ENCODE results near the gene RASSF10. TPM values are rescaled to one million over a fixed set of nuclear protein-coding genes. Genes with fewer than 3 reads are reported as not detected.

RASSF10 gene
- total RNA-seq = not detected

DNA sequence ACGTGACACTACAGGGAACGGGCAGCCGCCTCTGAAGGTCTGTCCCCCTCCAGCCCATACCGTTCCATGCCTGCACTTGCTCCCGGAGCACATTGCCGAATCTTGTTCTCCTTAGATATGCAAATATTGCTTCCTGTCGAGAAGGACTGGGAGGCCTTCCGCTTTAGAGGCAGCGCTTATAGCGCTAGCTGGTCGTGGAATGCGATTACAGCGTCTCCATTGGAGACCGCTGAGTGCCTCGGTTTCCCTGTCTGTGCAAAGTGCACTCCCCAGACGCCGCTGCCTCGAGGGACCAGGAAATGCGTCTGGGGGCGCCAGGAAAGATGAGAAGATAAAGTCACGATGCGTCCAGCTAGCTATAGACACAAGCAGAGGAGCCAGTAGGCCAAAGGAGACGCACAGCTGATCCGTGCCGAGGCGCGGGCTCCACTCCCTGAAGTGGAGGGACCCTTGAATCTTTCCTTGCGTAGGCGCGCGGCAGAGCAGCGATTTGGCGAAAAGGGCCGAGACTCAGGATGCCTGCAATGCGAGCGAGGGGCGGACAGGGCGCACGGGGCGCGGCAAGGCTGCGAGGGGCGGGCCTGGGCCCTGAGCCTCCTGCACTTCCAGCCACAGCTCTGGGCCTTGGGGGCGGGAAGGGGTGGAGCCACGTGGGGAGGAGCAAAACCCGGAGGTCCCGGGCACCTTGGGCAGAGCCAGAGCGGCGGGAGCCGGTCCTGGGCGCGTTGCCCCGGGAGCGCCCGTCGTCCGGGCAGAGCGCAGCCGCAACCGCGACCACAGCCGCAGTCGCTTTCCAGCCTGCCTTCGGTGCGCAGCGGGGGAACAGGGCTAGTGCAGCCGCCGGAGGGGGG lies at the start of gene RASSF10:
Gene RASSF10 (plus strand): TSS at position 692 of the 851 bp plus-strand sequence. CDS start 261 bp downstream, outside the sequence.
- DNase-seq (ENCODE audit: low spot score) = no peak
- peak; percentile 61 to 68 for ATAC-seq
- peaks cover 0 to 4% of the 10 kb centered on the region in 2 donors for H3K4me1 Mint-ChIP-seq (ENCODE audit: low read depth in 2 of 2)
- peaks cover 47 to 74% of the 10 kb centered on the region in 2 donors for H3K27me3 Mint-ChIP-seq
- H3K36me3 Mint-ChIP-seq = no peaks in the 10 kb centered on the region
- H3K4me3 Mint-ChIP-seq = no peak within 1 kb of the TSS
- H3K27ac Mint-ChIP-seq = no peak within 1 kb of the TSS
- H3K9me3 Mint-ChIP-seq = no peaks in the 10 kb centered on the region

DNA sequence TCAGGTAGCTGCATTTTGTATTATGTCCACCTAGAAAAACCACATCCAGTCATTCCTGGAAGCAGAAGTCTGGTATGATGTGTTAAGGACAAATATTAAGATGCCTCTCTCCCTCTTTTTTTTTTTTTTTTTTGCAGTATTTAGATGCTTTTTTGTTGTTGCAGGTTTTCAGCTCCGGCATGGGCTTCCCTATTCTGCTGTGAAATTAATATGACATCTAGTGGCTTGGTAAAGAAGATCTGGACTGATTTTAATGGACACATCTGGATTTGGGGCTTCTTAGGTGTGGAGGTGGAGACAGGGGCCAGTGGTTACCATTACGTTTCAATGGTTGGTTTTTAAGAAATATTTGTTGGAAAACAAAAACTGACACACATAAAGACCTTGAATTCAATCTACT lies 47.5 kb upstream of the RASSF10 start:
- Mint-ChIP-seq H3K27me3 (peaks cover 28 to 29% of the 10 kb centered on the region in 2 donors), H3K4me3 (no peak overlapping the region), H3K27ac (no peak overlapping the region), H3K9me3 (no peaks in the 10 kb centered on the region), H3K4me1 (ENCODE audit: low read depth in 2 of 2) (no peaks in the 10 kb centered on the region), H3K36me3 (no peaks in the 10 kb centered on the region)
- DNase-seq (ENCODE audit: low spot score) (no peak), ATAC-seq (no peak)

GRCh38 chr11:12962306-12962705 lies 46.8 kb upstream of the RASSF10 start:
- Mint-ChIP-seq H3K27me3 (peaks cover 28 to 32% of the 10 kb centered on the region in 2 donors), H3K4me3 (no peak overlapping the region), H3K4me1 (ENCODE audit: low read depth in 2 of 2) (no peaks in the 10 kb centered on the region), H3K27ac (no peak overlapping the region), H3K36me3 (no peaks in the 10 kb centered on the region), H3K9me3 (no peaks in the 10 kb centered on the region)
- no peak for ATAC-seq
- DNase-seq (ENCODE audit: low spot score) = no peak

- Mint-ChIP-seq H3K36me3 (no peaks in the 10 kb centered on the region), H3K9me3 (no peaks in the 10 kb centered on the region), H3K27me3 (peaks cover 29 to 34% of the 10 kb centered on the region in 2 donors), H3K4me1 (ENCODE audit: low read depth in 2 of 2) (no peaks in the 10 kb centered on the region), H3K27ac (no peak overlapping the region), H3K4me3 (no peak overlapping the region)
- no peak for ATAC-seq
- DNase-seq (ENCODE audit: low spot score) = no peak
Measured at GRCh38 chr11:12963051-12963450, 46.1 kb upstream of the RASSF10 start.

- Mint-ChIP-seq H3K27ac (no peak overlapping the region), H3K4me1 (ENCODE audit: low read depth in 2 of 2) (no peaks in the 10 kb centered on the region), H3K4me3 (no peak overlapping the region), H3K9me3 (no peaks in the 10 kb centered on the region), H3K36me3 (no peaks in the 10 kb centered on the region), H3K27me3 (peaks cover 28 to 34% of the 10 kb centered on the region in 2 donors)
- ATAC-seq (peak; percentile 70 to 80), DNase-seq (ENCODE audit: low spot score) (peak; percentile 67)
Measured at GRCh38 chr11:12963792-12964536, 45.2 kb upstream of the RASSF10 start.

GRCh38 chr11:12964650-12965049 lies 44.5 kb upstream of the RASSF10 start:
- no peaks in the 10 kb centered on the region for H3K36me3 Mint-ChIP-seq
- DNase-seq (ENCODE audit: low spot score) (no peak), ATAC-seq (no peak)
- H3K4me1 Mint-ChIP-seq (ENCODE audit: low read depth in 2 of 2) = no peaks in the 10 kb centered on the region
- peaks cover 28 to 34% of the 10 kb centered on the region in 2 donors for H3K27me3 Mint-ChIP-seq
- no peaks in the 10 kb centered on the region for H3K9me3 Mint-ChIP-seq
- H3K27ac Mint-ChIP-seq = no peak overlapping the region
- no peak overlapping the region for H3K4me3 Mint-ChIP-seq

GRCh38 chr11:12966002-12966401 lies 43.1 kb upstream of the RASSF10 start:
- Mint-ChIP-seq H3K36me3 (no peaks in the 10 kb centered on the region), H3K27me3 (peaks cover 26 to 30% of the 10 kb centered on the region in 2 donors), H3K27ac (no peak overlapping the region), H3K9me3 (no peaks in the 10 kb centered on the region), H3K4me1 (ENCODE audit: low read depth in 2 of 2) (no peaks in the 10 kb centered on the region), H3K4me3 (no peak overlapping the region)
- DNase-seq (ENCODE audit: low spot score) (no peak), ATAC-seq (no peak)

- peaks cover 22 to 29% of the 10 kb centered on the region in 2 donors for H3K27me3 Mint-ChIP-seq
- H3K27ac Mint-ChIP-seq = no peak overlapping the region
- no peaks in the 10 kb centered on the region for H3K9me3 Mint-ChIP-seq
Measured at GRCh38 chr11:12968101-12968500, 41.0 kb upstream of the RASSF10 start.

GRCh38 chr11:12968826-12969225 lies 40.3 kb upstream of the RASSF10 start:
- Mint-ChIP-seq H3K27ac (no peak overlapping the region), H3K4me3 (no peak overlapping the region), H3K9me3 (no peaks in the 10 kb centered on the region), H3K27me3 (peaks cover 18 to 29% of the 10 kb centered on the region in 2 donors), H3K36me3 (no peaks in the 10 kb centered on the region), H3K4me1 (ENCODE audit: low read depth in 2 of 2) (no peaks in the 10 kb centered on the region)
- DNase-seq (ENCODE audit: low spot score) (no peak), ATAC-seq (no peak)

More at GRCh38 chr11:12968101-12968500, 41.0 kb upstream of the RASSF10 start:
- H3K36me3 Mint-ChIP-seq = no peaks in the 10 kb centered on the region
- no peak overlapping the region for H3K4me3 Mint-ChIP-seq
- ATAC-seq (no peak), DNase-seq (ENCODE audit: low spot score) (no peak)
- no peaks in the 10 kb centered on the region for H3K4me1 Mint-ChIP-seq (ENCODE audit: low read depth in 2 of 2)

GRCh38 chr11:12971955-12972354 lies 37.2 kb upstream of the RASSF10 start:
- Mint-ChIP-seq H3K27me3 (peaks cover 12 to 20% of the 10 kb centered on the region in 2 donors), H3K9me3 (no peaks in the 10 kb centered on the region), H3K4me1 (ENCODE audit: low read depth in 2 of 2) (no peaks in the 10 kb centered on the region), H3K4me3 (no peak overlapping the region), H3K27ac (no peak overlapping the region), H3K36me3 (no peaks in the 10 kb centered on the region)
- no peak for DNase-seq (ENCODE audit: low spot score)
- no peak for ATAC-seq

DNA sequence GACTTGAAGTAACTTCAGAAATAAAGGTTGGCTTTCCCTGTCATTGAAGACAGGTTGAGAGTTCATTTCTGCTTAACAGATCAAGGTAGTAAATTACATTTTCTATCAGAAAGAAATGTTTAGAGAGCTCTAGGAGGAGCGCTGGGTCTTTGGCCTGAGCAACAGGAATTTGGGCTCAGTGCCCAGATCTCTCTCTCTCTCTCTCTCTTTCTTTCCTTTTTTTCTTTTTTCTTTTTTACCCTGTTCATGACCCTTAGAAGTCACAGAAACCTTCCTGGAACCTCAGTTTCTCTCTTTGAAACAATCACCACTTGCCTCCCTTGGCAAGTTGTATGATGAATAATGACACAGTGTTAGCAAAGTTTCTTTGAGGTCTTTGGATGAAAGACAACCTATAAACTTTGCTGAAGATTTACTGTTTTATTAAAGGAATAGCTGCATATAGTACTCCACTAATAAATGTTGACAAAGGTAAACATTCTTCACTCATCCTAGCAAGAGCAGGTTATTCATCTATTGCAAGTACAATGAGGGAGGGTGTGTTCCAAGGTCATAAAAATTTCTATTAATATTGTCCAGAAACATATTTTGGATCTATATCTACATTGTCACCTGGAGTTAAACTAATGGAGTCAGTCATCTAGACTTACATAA lies 35.5 kb upstream of the RASSF10 start:
- Mint-ChIP-seq H3K27me3 (peaks cover 12 to 21% of the 10 kb centered on the region in 2 donors), H3K4me1 (ENCODE audit: low read depth in 2 of 2) (no peaks in the 10 kb centered on the region), H3K9me3 (no peaks in the 10 kb centered on the region), H3K27ac (no peak overlapping the region), H3K36me3 (no peaks in the 10 kb centered on the region), H3K4me3 (no peak overlapping the region)
- ATAC-seq (no peak), DNase-seq (ENCODE audit: low spot score) (no peak)

- no peak for DNase-seq (ENCODE audit: low spot score)
- Mint-ChIP-seq H3K27me3 (peaks cover 15 to 26% of the 10 kb centered on the region in 2 donors), H3K36me3 (no peaks in the 10 kb centered on the region), H3K4me3 (no peak overlapping the region), H3K4me1 (ENCODE audit: low read depth in 2 of 2) (no peaks in the 10 kb centered on the region), H3K27ac (no peak overlapping the region), H3K9me3 (no peaks in the 10 kb centered on the region)
- ATAC-seq = no peak
Measured at GRCh38 chr11:12975195-12975594, 33.9 kb upstream of the RASSF10 start.

DNA sequence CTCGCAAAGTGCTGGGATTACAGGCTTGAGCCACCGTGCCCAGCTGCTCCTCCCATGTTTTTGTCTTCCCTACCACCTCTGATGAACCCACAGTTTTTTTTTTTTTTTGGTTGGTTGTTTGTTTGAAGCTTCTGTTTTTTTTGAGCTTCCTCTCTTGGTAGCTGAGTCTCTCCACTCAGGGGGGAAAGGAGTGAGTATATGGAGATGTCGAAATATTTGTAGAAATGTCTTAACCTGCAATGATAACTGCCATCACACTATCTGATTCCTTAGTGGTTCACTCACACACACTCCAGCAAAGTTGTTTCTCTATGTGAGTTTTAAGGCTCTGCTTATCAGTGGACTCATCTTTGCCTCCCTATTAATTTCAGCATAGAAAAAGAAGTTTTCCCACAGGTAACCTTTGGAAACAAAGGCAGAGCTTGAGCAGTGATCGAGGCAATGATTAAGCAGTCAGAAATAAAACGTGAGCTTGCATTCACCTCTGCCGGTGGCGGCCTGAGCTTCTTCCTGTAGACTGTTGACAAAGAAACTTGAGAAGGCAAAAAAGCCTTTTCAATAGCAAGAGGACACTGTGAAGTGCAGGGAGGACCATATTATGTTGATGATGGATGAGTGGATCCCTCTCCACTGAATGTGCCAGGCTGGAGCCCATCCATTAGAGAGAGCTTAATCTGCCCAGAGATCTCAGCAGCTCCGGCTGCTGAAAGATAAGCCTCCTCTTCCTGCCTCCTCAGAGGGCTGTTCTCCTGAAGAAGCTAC lies 29.0 kb upstream of the RASSF10 start:
- DNase-seq (ENCODE audit: low spot score) (no peak), ATAC-seq (no peak)
- H3K36me3 Mint-ChIP-seq = no peaks in the 10 kb centered on the region
- H3K4me3 Mint-ChIP-seq = no peak overlapping the region
- H3K27ac Mint-ChIP-seq = no peak overlapping the region
- no peaks in the 10 kb centered on the region for H3K4me1 Mint-ChIP-seq (ENCODE audit: low read depth in 2 of 2)
- H3K9me3 Mint-ChIP-seq = no peaks in the 10 kb centered on the region
- peaks cover 15 to 37% of the 10 kb centered on the region in 2 donors for H3K27me3 Mint-ChIP-seq

Data from natural killer cell treated with Interleukin-12 subunit alpha and Interleukin-12 subunit beta and Interleukin-15 and Interleukin-18, amount 100 ng/mL, for 72 hours (primary cell).